GM23248 (cell line): Measurements from ENCODE around the gene SLC40A1. TPM values are rescaled to one million over a fixed set of nuclear protein-coding genes. Genes with fewer than 3 reads are reported as not detected.

Source experiments
- DNase-seq: peaks from one replicate; pipeline ENCODE4 v3.0.0-alpha.2; 2015
- H2AFZ ChIP-seq: fragments of 200-600 bp; sonication (generic); 2 replicates; pipeline ENCODE4 v1.6.1; 2016; ENCODE audit warnings: antibody characterized with exemption
- H3F3A ChIP-seq: fragments of 200-600 bp; sonication (generic); 2 replicates; pipeline ENCODE4 v1.6.1; 2016; ENCODE audit warnings: mild to moderate bottlenecking, antibody characterized with exemption, mixed run types; ENCODE audit not compliant: insufficient read depth
- H3K27ac ChIP-seq: fragments of 200-600 bp; sonication (generic); 2 replicates; pipeline ENCODE4 v1.5.1; 2016; ENCODE audit warnings: mild to moderate bottlenecking
- H3K27me3 ChIP-seq: fragments of 200-600 bp; sonication (generic); replicated peaks from 2 replicates; pipeline ENCODE4 v1.6.1; 2016; ENCODE audit warnings: mild to moderate bottlenecking; ENCODE audit not compliant: insufficient read depth
- H3K36me3 ChIP-seq: fragments of 200-600 bp; sonication (generic); 2 replicates; pipeline ENCODE4 v1.6.1; 2016; ENCODE audit warnings: low read depth, mild to moderate bottlenecking
- H3K4me1 ChIP-seq: fragments of 200-600 bp; sonication (generic); 2 replicates; pipeline ENCODE4 v1.6.1; 2016; ENCODE audit warnings: mild to moderate bottlenecking; ENCODE audit not compliant: insufficient read depth
- H3K4me2 ChIP-seq: fragments of 200-600 bp; sonication (generic); one replicate; pipeline ENCODE4 v1.6.1; 2016; ENCODE audit warnings: mild to moderate bottlenecking; ENCODE audit not compliant: unreplicated experiment
- H3K4me3 ChIP-seq: fragments of 200-600 bp; sonication (generic); 2 replicates; pipeline ENCODE4 v1.5.1; 2016; ENCODE audit warnings: mild to moderate bottlenecking
- H3K79me2 ChIP-seq: fragments of 200-600 bp; sonication (generic); 2 replicates; pipeline ENCODE4 v1.6.1; 2016; ENCODE audit warnings: mild to moderate bottlenecking; ENCODE audit not compliant: insufficient read depth
- H3K9ac ChIP-seq: fragments of 200-600 bp; sonication (generic); 2 replicates; pipeline ENCODE4 v1.6.1; 2016; ENCODE audit warnings: mild to moderate bottlenecking
- H3K9me2 ChIP-seq: fragments of 200-600 bp; sonication (generic); 2 replicates; pipeline ENCODE4 v1.6.1; 2016; ENCODE audit warnings: mixed run types, mild to moderate bottlenecking, moderate library complexity; ENCODE audit not compliant: insufficient read depth
- H3K9me3 ChIP-seq: fragments of 200-600 bp; sonication (generic); one replicate; pipeline ENCODE4 v1.6.1; 2017; ENCODE audit warnings: low read depth
- H4K20me1 ChIP-seq: fragments of 200-600 bp; sonication (generic); 2 replicates; pipeline ENCODE4 v1.6.0; 2016; ENCODE audit not compliant: insufficient read depth
- EZH2 ChIP-seq: fragments of 200-600 bp; sonication (generic); IDR thresholded peaks from 2 replicates; pipeline ENCODE4 v1.6.1; 2018; ENCODE audit warnings: antibody characterized with exemption, mild to moderate bottlenecking; ENCODE audit not compliant: insufficient read depth, poor library complexity, severe bottlenecking
- EZH2phosphoT487 ChIP-seq: fragments of 200-600 bp; sonication (generic); IDR thresholded peaks from 2 replicates; pipeline ENCODE4 v1.6.1; 2018; ENCODE audit warnings: antibody characterized with exemption, moderate library complexity, mild to moderate bottlenecking, low read depth; ENCODE audit not compliant: insufficient read depth
- WGBS, 2 experiments: methylation state at CpG; one replicate each; pipeline ENCODE4 v1.1.6; 2015 to 2017; ENCODE audit warnings: low lambda C conversion rate in 2 of 2, low coverage in 1 of 2; ENCODE audit errors: missing lambda C conversion rate in 2 of 2; 5-methylcytosine and 5-hydroxymethylcytosine counted together
- in situ Hi-C: fragments of 300-500 bp; cut with MboI; formaldehyde crosslinking; loops from 2 replicates; pipeline ENCODE4 v1.15.0; 2020
- polyA plus RNA-seq: library from polyadenylated mRNA; unstranded; fragments of >200 nt; fragmentation: Nextera tagmentation; extraction: Ambion mirVana; gene quantifications from 2 replicates; pipeline ENCODE4 v1.2.1, GENCODE V29; 2016
- total RNA-seq: library from RNA; depleted of rRNA; stranded (reverse); fragments of >200 nt; shearing (Covaris generic); gene quantifications from 2 replicates; pipeline ENCODE4 v1.2.3, GENCODE V29; 2014

Gene SLC40A1
- total and polyA plus RNA-seq, 2 experiments from 2014 or later: 0.28 TPM; not detected in 1

GRCh38 chr2:189621781-189622180 is 41.2 kb upstream of the SLC40A1 start:
- no peak for DNase-seq
- Histone ChIP-seq H3K4me2 (no peak overlapping the region), H3K9me3 (no peaks in the 10 kb centered on the region), H3K4me3 (no peak overlapping the region), H3K27me3 (no peaks in the 10 kb centered on the region), H3K4me1 (no peaks in the 10 kb centered on the region), H2AFZ (no peak overlapping the region), H3K9me2 (no peaks in the 10 kb centered on the region), H3K36me3 (no peaks in the 10 kb centered on the region), H3K27ac (no peak overlapping the region), H4K20me1 (no peaks in the 10 kb centered on the region), H3K9ac (no peak overlapping the region), H3F3A (no peaks in the 10 kb centered on the region), H3K79me2 (no peaks in the 10 kb centered on the region)
- TF ChIP-seq EZH2: no peak
- TF ChIP-seq EZH2phosphoT487: no peak
- in situ Hi-C loops: no loop called here

DNA sequence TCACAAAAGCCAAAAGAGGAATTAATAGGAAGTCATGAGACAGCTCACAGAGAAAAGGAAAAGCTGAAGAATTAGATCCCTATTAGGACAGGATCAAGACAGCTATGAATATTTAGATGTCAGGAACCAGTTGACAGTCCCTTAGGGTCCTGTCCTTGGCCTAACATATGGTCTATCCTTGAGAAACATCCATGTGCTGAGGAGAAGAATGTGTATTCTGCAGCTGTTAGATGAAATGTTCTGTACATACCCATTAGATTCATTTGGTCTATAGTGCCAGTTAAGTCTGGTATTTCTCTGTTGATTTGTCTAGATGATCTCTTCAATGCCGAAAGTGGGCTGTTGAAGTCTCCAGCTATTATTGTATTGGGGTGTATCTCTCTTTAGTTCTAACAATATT is 37.6 kb upstream of the SLC40A1 start:
- no peaks in the 10 kb centered on the region for H3K27me3 ChIP-seq
- no peaks in the 10 kb centered on the region for H3F3A ChIP-seq
- H3K36me3 ChIP-seq: no peaks in the 10 kb centered on the region
- TF ChIP-seq EZH2phosphoT487 (no peak), EZH2 (no peak)
- no peak overlapping the region for H3K4me3 ChIP-seq
- WGBS, 2 experiments: 0% methylated on average over 1 of the region's 1 CpG
- no peak for DNase-seq
- H3K4me1 ChIP-seq: no peaks in the 10 kb centered on the region; the same call in 1 of the 2 replicates
- H4K20me1 ChIP-seq: no peaks in the 10 kb centered on the region
- in situ Hi-C loops: no loop called here
- no peak overlapping the region for H3K9ac ChIP-seq
- H3K27ac ChIP-seq: no peak overlapping the region
- no peaks in the 10 kb centered on the region for H3K9me2 ChIP-seq
- H3K4me2 ChIP-seq: no peak overlapping the region
- no peaks in the 10 kb centered on the region for H3K9me3 ChIP-seq
- H2AFZ ChIP-seq: no peak overlapping the region
- H3K79me2 ChIP-seq: no peaks in the 10 kb centered on the region

DNA sequence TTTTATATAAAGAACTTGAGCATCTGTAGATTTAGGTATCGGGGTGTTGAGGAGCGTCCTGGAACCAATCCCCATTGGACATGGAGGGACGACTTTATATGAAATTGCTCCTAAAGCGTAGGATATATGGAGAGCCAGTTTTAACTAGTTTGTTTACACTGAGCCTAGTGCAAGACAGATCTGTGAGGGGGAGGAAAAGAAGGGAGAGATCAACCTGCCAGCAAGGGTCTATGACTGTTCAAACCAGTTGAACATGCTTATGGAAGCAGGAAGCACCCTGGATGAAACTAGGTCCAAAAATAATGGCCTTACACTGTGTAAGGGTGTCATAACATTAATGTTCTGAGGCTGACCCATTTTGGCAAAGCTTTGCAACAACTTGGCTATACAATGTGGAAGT is 34.0 kb upstream of the SLC40A1 start:
- H4K20me1 ChIP-seq: no peaks in the 10 kb centered on the region
- DNase-seq: no peak
- H3K79me2 ChIP-seq: no peaks in the 10 kb centered on the region
- H3K27me3 ChIP-seq: no peaks in the 10 kb centered on the region
- H3F3A ChIP-seq: no peaks in the 10 kb centered on the region; the same call in 1 of the 2 replicates
- H3K27ac ChIP-seq: no peak overlapping the region
- 91 to 96% methylated on average over 4 of the region's 4 CpGs for WGBS, 2 experiments
- H3K9me2 ChIP-seq: no peaks in the 10 kb centered on the region
- TF ChIP-seq EZH2 (no peak), EZH2phosphoT487 (no peak)
- H3K4me1 ChIP-seq: peaks cover 12% of the 10 kb centered on the region
- in situ Hi-C loops: no loop called here
- H3K36me3 ChIP-seq: no peaks in the 10 kb centered on the region
- H3K4me3 ChIP-seq: no peak overlapping the region
- H3K4me2 ChIP-seq: no peak overlapping the region
- no peaks in the 10 kb centered on the region for H3K9me3 ChIP-seq
- H2AFZ ChIP-seq: no peak overlapping the region
- no peak overlapping the region for H3K9ac ChIP-seq

GRCh38 chr2:189613650-189614420 is 33.2 kb upstream of the SLC40A1 start:
- H3K4me2 ChIP-seq: no peak overlapping the region

More at GRCh38 chr2:189613650-189614420, 33.2 kb upstream of the SLC40A1 start:
- H3K4me1 ChIP-seq: peaks cover 20% of the 10 kb centered on the region
- no peak overlapping the region for H3K4me3 ChIP-seq
- no peaks in the 10 kb centered on the region for H3K9me3 ChIP-seq
- in situ Hi-C loops: no loop called here
- no peaks in the 10 kb centered on the region for H3K9me2 ChIP-seq
- H2AFZ ChIP-seq: peak overlapping the region; percentile 51
- no peak overlapping the region for H3K27ac ChIP-seq
- no peak overlapping the region for H3K9ac ChIP-seq
- H3K79me2 ChIP-seq: no peaks in the 10 kb centered on the region
- H3K27me3 ChIP-seq: no peaks in the 10 kb centered on the region
- WGBS, 2 experiments: 25 to 43% methylated on average over 2 of the region's 2 CpGs
- TF ChIP-seq EZH2 (no peak), EZH2phosphoT487 (no peak)
- no peaks in the 10 kb centered on the region; the same call in 1 of the 2 replicates for H3F3A ChIP-seq
- H4K20me1 ChIP-seq: no peaks in the 10 kb centered on the region
- no peaks in the 10 kb centered on the region for H3K36me3 ChIP-seq
- DNase-seq: peak; percentile 47
